ENCODE measurements around the gene WFDC8. TPM values are rescaled to one million over a fixed set of nuclear protein-coding genes. Genes with fewer than 3 reads are reported as not detected.

Gene WFDC8
- total RNA-seq, 2 donors from 2014 or later: not detected

DNA sequence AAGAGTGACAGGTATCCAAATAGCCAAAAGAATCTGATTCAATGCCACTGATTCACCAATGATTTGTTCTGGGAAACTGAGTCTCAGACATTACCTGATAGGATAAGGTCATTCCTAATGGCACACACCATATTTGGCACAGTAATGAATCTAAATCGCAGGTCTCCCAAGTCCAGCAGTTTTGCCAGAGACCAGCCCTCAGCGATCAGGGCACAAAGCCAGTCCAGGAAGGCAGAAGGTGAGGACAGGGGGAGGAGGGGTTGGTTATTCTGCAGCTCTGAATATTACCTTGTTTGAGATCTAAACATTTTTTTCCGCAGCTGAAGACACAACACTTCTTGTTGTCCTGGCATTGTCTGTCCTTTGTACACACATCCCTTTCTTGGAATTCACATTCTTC is 33.7 kb downstream of the WFDC8 start:
- no peak overlapping the region for H3K4me3 Mint-ChIP-seq
- no peak overlapping the region for H3K27ac Mint-ChIP-seq
- peaks cover 0 to 2% of the 10 kb centered on the region in 2 donors for H3K36me3 Mint-ChIP-seq (ENCODE audit: insufficient read depth in 2 of 2)
- ATAC-seq (replicated peaks in 1 of 2): no peak
- DNase-seq: no peak
- H3K4me1 Mint-ChIP-seq (ENCODE audit: low read depth): no peaks in the 10 kb centered on the region
- peaks cover 49% of the 10 kb centered on the region for H3K27me3 Mint-ChIP-seq (ENCODE audit: low read depth)
- H3K9me3 Mint-ChIP-seq: peaks cover 0 to 5% of the 10 kb centered on the region in 2 donors

GRCh38 chr20:45539382-45539781 is 39.7 kb downstream of the WFDC8 start, which contains the start of gene WFDC6:
Gene WFDC6 (minus strand): TSS chr20:45539482. CDS start chr20:45539407, 75 bp downstream.
- Mint-ChIP-seq H3K27me3 (ENCODE audit: low read depth) (peaks cover 30% of the 10 kb centered on the region), H3K27ac (no peak within 1 kb of the TSS), H3K9me3 (no peaks in the 10 kb centered on the region), H3K4me3 (no peak within 1 kb of the TSS), H3K36me3 (ENCODE audit: insufficient read depth in 2 of 2) (no peaks in the 10 kb centered on the region), H3K4me1 (ENCODE audit: low read depth) (no peaks in the 10 kb centered on the region)
- ATAC-seq (replicated peaks in 1 of 2): no peak
- DNase-seq: no peak

GRCh38 chr20:45538209-45538799 is 40.8 kb downstream of the WFDC8 start:
- no peaks in the 10 kb centered on the region for H3K4me1 Mint-ChIP-seq (ENCODE audit: low read depth)
- no peaks in the 10 kb centered on the region for H3K36me3 Mint-ChIP-seq (ENCODE audit: insufficient read depth in 2 of 2)
- ATAC-seq (replicated peaks in 1 of 2) (no peak), DNase-seq (no peak)
- no peak overlapping the region for H3K4me3 Mint-ChIP-seq
- H3K27ac Mint-ChIP-seq: no peak overlapping the region
- H3K9me3 Mint-ChIP-seq: no peaks in the 10 kb centered on the region
- H3K27me3 Mint-ChIP-seq (ENCODE audit: low read depth): peaks cover 19% of the 10 kb centered on the region

DNA sequence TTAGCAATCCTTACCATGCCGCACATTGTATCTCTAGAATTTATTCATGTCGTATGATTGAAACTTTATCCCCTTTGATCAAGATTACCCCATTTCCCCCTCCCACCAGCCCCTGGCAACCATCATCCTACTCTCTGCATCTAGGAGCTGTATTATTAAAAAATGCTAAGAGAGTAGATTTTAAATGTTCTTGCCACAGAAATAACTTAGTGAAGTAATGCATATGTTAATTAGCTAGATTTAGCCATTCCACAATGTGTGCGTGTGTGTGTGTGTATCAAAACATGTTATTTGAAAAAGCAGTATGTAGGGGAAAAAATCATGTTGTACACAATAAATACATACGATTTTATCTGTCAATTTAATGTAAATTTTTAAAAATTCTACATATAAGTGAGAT is 51.8 kb downstream of the WFDC8 start:
- ATAC-seq (replicated peaks in 1 of 2) (no peak), DNase-seq (no peak)
- Mint-ChIP-seq H3K4me1 (ENCODE audit: low read depth) (no peaks in the 10 kb centered on the region), H3K9me3 (no peaks in the 10 kb centered on the region), H3K27me3 (ENCODE audit: low read depth) (peaks cover 46% of the 10 kb centered on the region), H3K36me3 (ENCODE audit: insufficient read depth in 2 of 2) (no peaks in the 10 kb centered on the region), H3K4me3 (no peak overlapping the region), H3K27ac (no peak overlapping the region)

- Mint-ChIP-seq H3K4me3 (no peak overlapping the region), H3K27ac (no peak overlapping the region), H3K27me3 (ENCODE audit: low read depth) (peaks cover 42% of the 10 kb centered on the region), H3K4me1 (ENCODE audit: low read depth) (no peaks in the 10 kb centered on the region), H3K9me3 (no peaks in the 10 kb centered on the region), H3K36me3 (ENCODE audit: insufficient read depth in 2 of 2) (no peaks in the 10 kb centered on the region)
- DNase-seq: no peak
- ATAC-seq (replicated peaks in 1 of 2): no peak
Observed at GRCh38 chr20:45523821-45524220, 55.3 kb downstream of the WFDC8 start.

GRCh38 chr20:45518282-45518681 is 60.8 kb downstream of the WFDC8 start:
- peaks cover 42% of the 10 kb centered on the region for H3K27me3 Mint-ChIP-seq (ENCODE audit: low read depth)
- H3K4me1 Mint-ChIP-seq (ENCODE audit: low read depth): no peaks in the 10 kb centered on the region
- no peak overlapping the region for H3K27ac Mint-ChIP-seq
- no peak for DNase-seq
- H3K4me3 Mint-ChIP-seq: no peak overlapping the region
- H3K9me3 Mint-ChIP-seq: no peaks in the 10 kb centered on the region
- no peak for ATAC-seq (replicated peaks in 1 of 2)
- H3K36me3 Mint-ChIP-seq (ENCODE audit: insufficient read depth in 2 of 2): no peaks in the 10 kb centered on the region

DNA sequence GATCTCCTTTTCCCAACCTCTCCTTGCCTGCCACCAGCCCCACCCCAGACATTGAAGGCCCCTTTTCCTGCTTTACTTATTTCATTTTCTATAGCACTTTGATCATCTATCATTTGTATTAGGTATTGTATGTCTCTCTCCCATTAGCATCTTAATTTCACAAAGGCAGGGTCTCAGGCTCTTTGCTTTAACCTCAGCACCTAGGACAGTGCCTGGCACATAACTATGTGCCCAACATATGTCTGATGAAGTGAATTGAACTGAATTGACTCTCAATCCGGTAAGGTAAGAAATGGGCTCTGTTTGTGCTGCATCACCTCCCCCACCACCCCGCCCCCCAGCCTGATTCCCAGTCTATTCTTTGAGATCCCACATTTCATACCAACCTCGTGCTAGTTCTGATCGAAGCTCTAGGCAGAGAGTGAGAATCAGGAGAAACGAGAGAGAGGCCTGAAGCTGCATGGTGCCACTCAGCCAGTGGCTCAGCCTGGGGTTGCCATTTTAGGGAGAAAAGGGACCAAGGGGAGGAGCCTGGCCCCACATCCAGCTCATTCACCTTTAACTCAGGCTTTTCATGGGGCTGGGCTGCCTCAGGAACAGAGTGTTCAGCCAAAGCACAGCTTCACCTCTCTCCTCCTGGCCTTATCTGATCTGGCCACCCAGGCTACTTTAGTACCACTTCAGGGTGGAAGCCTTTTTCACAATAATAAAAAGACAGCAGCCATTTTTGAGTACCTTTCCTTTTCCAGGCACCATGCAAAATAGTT is 63.8 kb downstream of the WFDC8 start, which contains the start of gene SPINT3:
TSS of gene SPINT3 (minus strand) at position 476 of the 767 bp plus-strand sequence. CDS start at position 462, 14 bp downstream.
- H3K36me3 Mint-ChIP-seq (ENCODE audit: insufficient read depth in 2 of 2): no peaks in the 10 kb centered on the region
- no peak within 1 kb of the TSS for H3K4me3 Mint-ChIP-seq
- DNase-seq (no peak), ATAC-seq (replicated peaks in 1 of 2) (no peak)
- no peaks in the 10 kb centered on the region for H3K9me3 Mint-ChIP-seq
- H3K27me3 Mint-ChIP-seq (ENCODE audit: low read depth): peaks cover 47% of the 10 kb centered on the region
- H3K4me1 Mint-ChIP-seq (ENCODE audit: low read depth): no peaks in the 10 kb centered on the region
- no peak within 1 kb of the TSS for H3K27ac Mint-ChIP-seq

DNA sequence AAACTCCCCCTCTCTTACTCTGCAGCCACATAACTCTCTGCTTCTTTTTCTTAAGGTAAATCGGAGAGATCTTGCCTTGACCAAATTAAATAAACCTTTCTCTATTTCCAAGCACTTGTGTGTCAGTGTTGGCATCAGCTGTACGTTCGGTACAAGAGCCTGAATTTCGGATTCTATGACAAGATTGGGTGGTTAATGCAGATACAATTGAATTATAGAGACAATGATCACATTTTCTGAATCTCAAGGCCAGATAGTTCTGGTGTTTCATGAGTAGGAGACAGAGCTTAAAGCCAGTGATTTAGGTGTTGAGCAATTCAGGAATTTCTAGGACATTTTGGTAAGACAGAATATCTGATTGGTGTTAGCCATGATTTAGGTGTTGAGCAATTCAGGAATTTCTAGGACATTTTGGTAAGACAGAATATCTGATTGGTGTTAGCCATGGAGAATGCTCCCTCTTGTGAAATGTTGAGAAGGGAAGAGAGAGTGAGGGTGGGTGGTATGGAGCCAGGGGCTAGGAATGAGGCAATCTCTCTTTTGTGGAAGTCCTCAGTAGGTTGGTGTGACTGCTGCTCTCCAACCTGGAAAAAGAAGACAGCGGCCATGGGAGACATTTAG is 68.7 kb downstream of the WFDC8 start:
- no peaks in the 10 kb centered on the region for H3K36me3 Mint-ChIP-seq (ENCODE audit: insufficient read depth in 2 of 2)
- ATAC-seq (replicated peaks in 1 of 2): no peak
- H3K4me1 Mint-ChIP-seq (ENCODE audit: low read depth): peaks cover 11% of the 10 kb centered on the region
- no peak for DNase-seq
- H3K27ac Mint-ChIP-seq: no peak overlapping the region
- no peak overlapping the region for H3K4me3 Mint-ChIP-seq
- no peaks in the 10 kb centered on the region for H3K9me3 Mint-ChIP-seq
- H3K27me3 Mint-ChIP-seq (ENCODE audit: low read depth): peaks cover 44% of the 10 kb centered on the region

DNA sequence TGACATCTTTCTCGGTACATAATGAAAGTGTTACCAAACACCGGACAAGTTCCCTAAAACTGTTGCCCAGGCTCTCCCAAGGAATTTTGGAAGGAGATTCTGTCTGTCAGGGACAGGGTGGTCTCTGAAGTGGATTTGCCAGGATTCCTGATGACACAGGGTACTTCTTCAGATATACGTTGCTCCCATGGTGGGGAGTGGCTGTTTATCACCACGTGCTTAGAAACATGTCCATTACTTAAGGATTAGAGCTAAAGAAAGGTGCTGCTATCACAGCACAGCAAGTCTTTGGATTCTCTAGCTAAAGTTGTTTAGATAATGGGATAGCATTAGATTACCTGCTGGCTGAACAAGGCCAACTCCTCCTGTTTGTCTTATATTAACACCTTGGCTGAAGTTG is 70.0 kb downstream of the WFDC8 start:
- Mint-ChIP-seq H3K4me1 (ENCODE audit: low read depth) (peaks cover 11% of the 10 kb centered on the region), H3K36me3 (ENCODE audit: insufficient read depth in 2 of 2) (no peaks in the 10 kb centered on the region), H3K27ac (no peak overlapping the region), H3K9me3 (no peaks in the 10 kb centered on the region), H3K4me3 (no peak overlapping the region), H3K27me3 (ENCODE audit: low read depth) (peaks cover 45% of the 10 kb centered on the region)
- ATAC-seq (replicated peaks in 1 of 2): no peak
- no peak for DNase-seq

DNA sequence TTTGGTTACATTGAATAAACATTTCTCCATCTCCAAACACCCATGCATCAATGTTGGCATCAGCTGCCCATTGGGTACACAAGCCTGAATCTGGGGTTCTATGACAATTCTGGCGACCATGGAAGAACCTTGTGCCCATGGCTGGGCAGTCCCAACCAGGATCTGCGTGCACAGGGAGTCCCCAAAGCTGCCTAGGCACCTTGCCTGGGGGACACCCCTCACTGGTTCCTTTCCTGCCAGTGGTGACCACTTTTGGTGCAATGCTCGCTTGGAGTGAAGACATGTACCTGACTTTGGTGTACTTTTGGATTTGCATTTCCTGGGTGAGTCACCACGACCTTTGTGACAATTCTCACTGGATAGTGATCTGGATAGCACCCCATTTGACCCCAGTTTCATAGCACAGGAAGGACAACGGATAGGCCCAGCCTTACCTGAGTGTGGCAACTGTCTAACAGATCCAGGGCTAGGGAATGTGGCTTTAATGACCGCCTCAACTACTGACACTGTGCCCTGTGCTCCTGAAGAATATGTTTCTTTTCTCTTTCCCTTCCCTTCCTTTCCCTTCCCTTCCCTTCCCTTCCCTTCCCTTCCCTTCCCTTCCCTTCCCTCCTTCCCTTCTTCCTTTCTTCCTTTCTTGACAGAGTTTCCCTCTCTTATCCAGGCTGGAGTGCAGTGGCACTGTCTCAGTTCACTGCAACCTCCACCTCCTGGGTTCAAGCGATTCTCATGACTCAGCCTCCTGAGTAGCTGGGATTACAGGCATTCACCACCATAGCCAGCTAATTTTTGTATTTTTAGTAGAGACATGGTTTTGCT is 70.8 kb downstream of the WFDC8 start:
- H3K27ac Mint-ChIP-seq: no peak overlapping the region
- H3K27me3 Mint-ChIP-seq (ENCODE audit: low read depth): peaks cover 48% of the 10 kb centered on the region
- DNase-seq (no peak), ATAC-seq (replicated peaks in 1 of 2) (no peak)
- no peaks in the 10 kb centered on the region for H3K36me3 Mint-ChIP-seq (ENCODE audit: insufficient read depth in 2 of 2)
- no peak overlapping the region for H3K4me3 Mint-ChIP-seq
- peaks cover 11% of the 10 kb centered on the region for H3K4me1 Mint-ChIP-seq (ENCODE audit: low read depth)
- no peaks in the 10 kb centered on the region for H3K9me3 Mint-ChIP-seq

DNA sequence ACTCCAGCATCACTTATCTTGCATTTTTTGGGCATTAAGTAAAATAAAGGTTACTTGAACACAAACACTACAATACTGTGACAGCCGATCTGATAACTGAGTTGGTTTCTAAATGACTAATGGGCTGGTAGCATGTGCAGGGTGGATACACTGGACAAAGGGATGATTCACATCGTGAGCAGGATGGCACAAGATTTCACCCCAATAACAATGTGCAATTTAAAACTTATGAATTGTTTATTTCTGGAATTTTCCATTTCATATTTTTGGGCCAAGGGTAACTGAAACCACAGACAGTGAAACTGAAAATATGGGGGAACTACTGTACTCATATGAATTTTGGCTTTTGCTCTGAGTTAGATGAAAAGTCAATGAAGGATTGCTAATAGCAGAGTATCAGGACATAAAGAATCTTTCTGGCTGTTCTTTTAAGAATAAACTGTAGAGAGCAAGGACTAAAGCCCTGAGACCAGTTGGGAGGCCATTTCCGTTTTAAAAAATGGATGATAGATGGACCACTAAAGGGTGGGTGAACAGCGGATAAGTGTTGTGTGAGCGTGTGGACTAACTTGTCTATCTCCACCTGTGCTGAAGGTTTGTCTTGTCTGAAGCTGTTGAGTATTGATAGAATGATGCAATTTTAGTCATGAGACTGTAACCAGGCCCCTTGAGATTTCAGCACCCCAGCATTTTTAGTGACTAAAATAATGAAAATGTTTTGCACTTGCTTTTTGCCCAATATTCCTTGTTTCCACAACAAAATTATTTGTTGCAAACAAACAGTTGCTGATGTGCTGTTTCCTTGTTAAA is 71.9 kb downstream of the WFDC8 start:
- H3K9me3 Mint-ChIP-seq: no peaks in the 10 kb centered on the region
- no peak overlapping the region for H3K4me3 Mint-ChIP-seq
- peaks cover 11% of the 10 kb centered on the region for H3K4me1 Mint-ChIP-seq (ENCODE audit: low read depth)
- DNase-seq (no peak), ATAC-seq (replicated peaks in 1 of 2) (peak; percentile 55 to 62)
- peaks cover 44% of the 10 kb centered on the region for H3K27me3 Mint-ChIP-seq (ENCODE audit: low read depth)
- no peaks in the 10 kb centered on the region for H3K36me3 Mint-ChIP-seq (ENCODE audit: insufficient read depth in 2 of 2)
- no peak overlapping the region for H3K27ac Mint-ChIP-seq

DNA sequence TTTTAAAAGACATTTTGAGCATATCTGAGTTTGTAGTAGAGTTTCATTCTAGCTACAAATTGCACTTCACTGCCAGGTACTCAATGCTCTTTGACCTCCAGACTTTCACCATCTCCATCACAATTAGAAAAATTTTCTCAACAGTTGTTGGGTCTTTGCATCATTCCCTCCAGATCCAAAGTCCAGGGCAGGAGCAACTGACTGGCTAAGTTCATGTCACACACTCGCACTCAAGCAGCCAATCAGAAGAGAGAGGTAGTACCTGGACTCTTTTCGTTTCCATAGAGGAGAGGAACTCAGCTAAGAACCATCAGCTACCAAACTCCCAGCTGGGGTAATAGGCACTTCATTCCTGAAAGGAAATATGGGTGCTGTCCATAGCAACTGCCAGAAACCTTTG is 72.7 kb downstream of the WFDC8 start:
- no peaks in the 10 kb centered on the region for H3K36me3 Mint-ChIP-seq (ENCODE audit: insufficient read depth in 2 of 2)
- H3K9me3 Mint-ChIP-seq: no peaks in the 10 kb centered on the region
- DNase-seq (no peak), ATAC-seq (replicated peaks in 1 of 2) (no peak)
- peaks cover 11% of the 10 kb centered on the region for H3K4me1 Mint-ChIP-seq (ENCODE audit: low read depth)
- H3K27me3 Mint-ChIP-seq (ENCODE audit: low read depth): peaks cover 44% of the 10 kb centered on the region
- H3K4me3 Mint-ChIP-seq: no peak overlapping the region
- H3K27ac Mint-ChIP-seq: no peak overlapping the region

Data from activated T-cell treated with anti-CD3 and anti-CD28 coated beads, Interleukin-2, amount 50 U/mL, for 72 hours (primary cell).